Dermis lymphatic vessel endothelial cell (primary cell): Measurements from ENCODE around the gene ANO3. TPM values are rescaled to one million over a fixed set of nuclear protein-coding genes. Genes with fewer than 3 reads are reported as not detected.

ENCODE experiments used
- total RNA-seq: library from RNA; depleted of rRNA; stranded (reverse); fragments of >200 nt; gene quantifications from 2 replicates; pipeline ENCODE4 v1.2.1, GENCODE V29; 2014

The ANO3 gene
- total RNA-seq, result under 0.01 TPM in 1 of 2 replicates, not detected in the other

DNA sequence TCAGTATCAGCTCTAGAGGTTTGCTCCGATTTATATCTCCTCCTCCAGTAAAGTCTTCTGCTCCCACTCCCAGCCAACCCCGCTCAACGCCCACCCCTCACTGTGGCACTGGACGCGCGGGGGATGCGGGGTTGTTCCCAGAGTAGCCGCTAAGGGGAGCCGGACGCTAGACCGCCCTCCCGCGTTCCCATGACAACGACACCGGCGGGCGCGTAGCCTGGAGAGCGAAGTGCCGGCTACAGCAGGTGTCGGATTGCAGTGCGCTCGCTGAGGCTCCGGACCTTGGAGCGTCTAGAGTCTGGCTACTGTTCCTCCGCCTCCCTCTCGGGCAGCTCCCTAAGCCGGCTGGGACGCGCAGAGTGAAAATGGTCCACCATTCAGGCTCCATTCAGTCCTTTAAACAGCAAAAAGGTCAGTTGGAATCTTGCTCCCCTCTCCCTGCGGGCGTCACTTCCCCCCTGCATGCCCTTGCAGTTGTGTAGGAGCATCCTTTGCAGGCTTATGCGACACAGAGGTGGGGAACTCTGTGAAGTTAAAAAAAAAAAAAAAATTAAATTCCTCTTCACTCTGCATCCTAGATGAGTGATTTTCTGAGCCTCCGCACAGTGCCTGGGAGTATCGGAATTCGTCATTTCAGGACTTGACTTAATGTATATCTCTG lies at the start of gene ANO3:
TSS of gene ANO3 (plus strand) at position 220 of the 661 bp plus-strand sequence. CDS start at position 366, 146 bp downstream.

DNA sequence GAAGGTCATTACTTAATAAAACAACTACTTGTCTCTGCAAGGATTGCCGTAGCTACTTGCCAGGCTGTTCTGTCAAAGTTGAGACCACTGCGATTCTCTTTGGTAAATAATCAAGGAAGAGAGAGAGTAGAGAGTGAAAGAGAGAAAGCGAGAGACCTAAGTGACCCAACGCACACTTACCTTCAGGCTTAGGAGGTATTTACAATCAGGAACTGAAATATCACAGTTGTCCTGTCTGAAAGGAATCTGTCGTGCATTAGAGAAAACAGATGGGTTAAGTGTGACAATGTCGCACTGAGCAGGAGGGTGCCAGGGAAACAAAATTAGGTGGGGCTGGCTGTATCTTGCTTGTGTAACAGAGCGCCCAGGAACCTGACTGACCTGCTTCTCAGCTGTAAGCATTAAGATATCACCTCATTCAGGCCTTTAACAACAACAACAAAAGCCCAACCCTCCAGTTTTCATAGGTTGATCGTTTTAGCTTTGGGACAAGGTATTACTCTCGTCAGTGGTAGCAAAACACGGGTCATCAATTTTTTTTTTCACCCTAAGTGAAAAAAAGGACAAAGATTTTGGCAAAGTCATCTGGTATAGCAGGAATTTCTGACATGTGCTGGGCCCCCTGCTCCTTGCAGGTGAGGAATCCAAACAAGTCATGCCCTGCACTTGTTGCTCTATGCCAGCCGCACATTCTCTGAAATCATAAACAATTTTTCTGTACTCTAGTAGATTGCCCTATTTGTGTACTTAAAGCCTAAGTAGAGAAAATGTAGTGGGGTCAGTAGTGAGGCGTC lies 240.1 kb downstream of the ANO3 start, which contains the start of gene MUC15:
TSS of gene MUC15 (minus strand) at position 403 of the 794 bp plus-strand sequence. CDS start 5,169 bp downstream, outside the sequence.

Other genes starting within 250 kb of the ANO3 start
- gene MUC15, start 240.1 kb downstream of the ANO3 start, total RNA-seq, result not detected in 2 replicates